ENCODE results near the gene EDNRA.
A peak's percentile ranks its signal among the peaks of the same experiment; 100 is the strongest.

EDNRA gene

GRCh38 chr4:147498031-147498660 is 17.2 kb downstream of the EDNRA start:
- no peak for DNase-seq

- DNase-seq = no peak
These were observed 27.4 kb downstream of the EDNRA start for GRCh38 chr4:147508346-147508745.

- no peak for DNase-seq
These were observed 28.5 kb downstream of the EDNRA start for GRCh38 chr4:147509386-147509785.

GRCh38 chr4:147510962-147511668 is 30.2 kb downstream of the EDNRA start:
- no peak for DNase-seq

- DNase-seq = no peak
These were observed 32.2 kb downstream of the EDNRA start for GRCh38 chr4:147513091-147513490.

GRCh38 chr4:147513952-147514351 is 33.1 kb downstream of the EDNRA start:
- no peak for DNase-seq

- no peak for DNase-seq
These were observed 34.5 kb downstream of the EDNRA start for GRCh38 chr4:147515220-147515936.

- DNase-seq = no peak
These were observed 35.2 kb downstream of the EDNRA start for GRCh38 chr4:147516133-147516532.

GRCh38 chr4:147518086-147518485 is 37.2 kb downstream of the EDNRA start:
- no peak for DNase-seq

GRCh38 chr4:147518846-147519767 is 38.2 kb downstream of the EDNRA start:
- peak; percentile 63 for DNase-seq

GRCh38 chr4:147524601-147525000 is 43.7 kb downstream of the EDNRA start:
- no peak for DNase-seq

- no peak for DNase-seq
These were observed 44.8 kb downstream of the EDNRA start for GRCh38 chr4:147525494-147526271.

GRCh38 chr4:147526272-147526654 is 45.4 kb downstream of the EDNRA start:
- no peak for DNase-seq

- no peak for DNase-seq
These were observed 47.2 kb downstream of the EDNRA start for GRCh38 chr4:147528054-147528453.

- no peak for DNase-seq
These were observed 49.2 kb downstream of the EDNRA start for GRCh38 chr4:147530134-147530533.

GRCh38 chr4:147530723-147531122 is 49.8 kb downstream of the EDNRA start:
- DNase-seq = no peak

- DNase-seq = no peak
These were observed 52.0 kb downstream of the EDNRA start for GRCh38 chr4:147532896-147533295.

GRCh38 chr4:147533331-147533730 is 52.4 kb downstream of the EDNRA start:
- no peak for DNase-seq

- DNase-seq = no peak
These were observed 54.2 kb downstream of the EDNRA start for GRCh38 chr4:147535124-147535523.

- no peak for DNase-seq
These were observed 57.8 kb downstream of the EDNRA start for GRCh38 chr4:147538711-147539110.

- DNase-seq = no peak
These were observed 59.1 kb downstream of the EDNRA start for GRCh38 chr4:147539959-147540358.

Measured in stimulated activated CD4-positive, alpha-beta T cell treated with anti-CD3 and anti-CD28 coated beads, Interleukin-15, amount 100 ng/mL, for 24 hours (primary cell).